ENCODE measurements around the gene TSPAN9. TPM values are rescaled to one million over a fixed set of nuclear protein-coding genes. Genes with fewer than 3 reads are reported as not detected.

The TSPAN9 gene
- total and polyA plus RNA-seq, 10 of the 15 experiments (the other 5 are each of a cell fraction or from before 2014, with no cell fraction given), result 0.03 to 1.0 (median 0.12) TPM; not detected in 5

DNA sequence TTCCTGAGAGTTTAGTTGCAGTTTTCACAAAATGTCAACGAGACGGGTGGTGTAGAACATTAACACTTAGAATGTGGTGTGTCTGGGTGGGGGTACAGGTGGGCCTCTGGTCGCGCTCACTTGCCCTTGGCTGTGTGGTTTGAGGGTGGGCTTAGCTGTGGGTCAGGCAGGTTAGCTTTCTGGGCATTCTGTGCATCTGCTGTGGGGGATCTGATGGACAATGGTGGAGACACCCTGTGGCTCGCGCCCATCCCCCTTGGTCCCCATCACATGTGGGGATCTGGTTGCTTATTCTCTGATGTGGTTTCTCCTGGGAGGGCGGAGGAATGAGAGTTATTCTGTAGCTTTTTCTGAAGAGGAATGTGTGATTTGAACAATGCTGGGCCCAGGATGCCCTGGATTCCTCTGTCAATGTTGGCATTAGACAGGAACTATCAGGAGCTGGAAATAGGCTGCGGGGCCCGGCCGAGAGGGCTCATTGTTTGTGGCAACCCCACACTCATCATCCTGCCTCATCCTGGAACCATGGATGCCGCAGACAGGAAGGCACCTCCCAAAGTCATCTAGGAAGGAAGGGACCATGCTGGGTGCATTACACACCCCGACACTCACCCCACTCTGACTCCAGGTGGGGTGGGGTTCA is 101.6 kb downstream of the TSPAN9 start:
- ChIA-PET POLR2A (no interaction called here), RAD21 (ENCODE audit: unreplicated experiment) (no interaction called here), SMC1A (ENCODE audit: uncharacterized antibody, unreplicated experiment) (no interaction called here), CTCF (interaction anchor here (1.4 kb wide), 1 partner anchor 43 kb away, joined by 3 read pairs; no protein-coding TSS in a partner anchor)
- H3K27ac ChIP-seq (ENCODE audit: control insufficient read depth, insufficient read depth), result no peak overlapping the region
- no peak for ATAC-seq
- TF ChIP-seq CHD4 (IDR thresholded peaks at IDR 0.05), result no peak
- TF ChIP-seq SIX5 (IDR thresholded peaks at IDR 0.05; ENCODE audit: low read depth, low read length, severe bottlenecking), result no peak
- TF ChIP-seq, protein P1, sequence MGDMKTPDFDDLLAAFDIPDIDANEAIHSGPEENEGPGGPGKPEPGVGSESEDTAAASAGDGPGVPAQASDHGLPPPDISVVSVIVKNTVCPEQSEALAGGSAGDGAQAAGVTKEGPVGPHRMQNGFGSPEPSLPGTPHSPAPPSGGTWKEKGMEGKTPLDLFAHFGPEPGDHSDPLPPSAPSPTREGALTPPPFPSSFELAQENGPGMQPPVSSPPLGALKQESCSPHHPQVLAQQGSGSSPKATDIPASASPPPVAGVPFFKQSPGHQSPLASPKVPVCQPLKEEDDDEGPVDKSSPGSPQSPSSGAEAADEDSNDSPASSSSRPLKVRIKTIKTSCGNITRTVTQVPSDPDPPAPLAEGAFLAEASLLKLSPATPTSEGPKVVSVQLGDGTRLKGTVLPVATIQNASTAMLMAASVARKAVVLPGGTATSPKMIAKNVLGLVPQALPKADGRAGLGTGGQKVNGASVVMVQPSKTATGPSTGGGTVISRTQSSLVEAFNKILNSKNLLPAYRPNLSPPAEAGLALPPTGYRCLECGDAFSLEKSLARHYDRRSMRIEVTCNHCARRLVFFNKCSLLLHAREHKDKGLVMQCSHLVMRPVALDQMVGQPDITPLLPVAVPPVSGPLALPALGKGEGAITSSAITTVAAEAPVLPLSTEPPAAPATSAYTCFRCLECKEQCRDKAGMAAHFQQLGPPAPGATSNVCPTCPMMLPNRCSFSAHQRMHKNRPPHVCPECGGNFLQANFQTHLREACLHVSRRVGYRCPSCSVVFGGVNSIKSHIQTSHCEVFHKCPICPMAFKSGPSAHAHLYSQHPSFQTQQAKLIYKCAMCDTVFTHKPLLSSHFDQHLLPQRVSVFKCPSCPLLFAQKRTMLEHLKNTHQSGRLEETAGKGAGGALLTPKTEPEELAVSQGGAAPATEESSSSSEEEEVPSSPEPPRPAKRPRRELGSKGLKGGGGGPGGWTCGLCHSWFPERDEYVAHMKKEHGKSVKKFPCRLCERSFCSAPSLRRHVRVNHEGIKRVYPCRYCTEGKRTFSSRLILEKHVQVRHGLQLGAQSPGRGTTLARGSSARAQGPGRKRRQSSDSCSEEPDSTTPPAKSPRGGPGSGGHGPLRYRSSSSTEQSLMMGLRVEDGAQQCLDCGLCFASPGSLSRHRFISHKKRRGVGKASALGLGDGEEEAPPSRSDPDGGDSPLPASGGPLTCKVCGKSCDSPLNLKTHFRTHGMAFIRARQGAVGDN (IDR thresholded peaks at IDR 0.05), result no peak
- TF ChIP-seq, protein P2, sequence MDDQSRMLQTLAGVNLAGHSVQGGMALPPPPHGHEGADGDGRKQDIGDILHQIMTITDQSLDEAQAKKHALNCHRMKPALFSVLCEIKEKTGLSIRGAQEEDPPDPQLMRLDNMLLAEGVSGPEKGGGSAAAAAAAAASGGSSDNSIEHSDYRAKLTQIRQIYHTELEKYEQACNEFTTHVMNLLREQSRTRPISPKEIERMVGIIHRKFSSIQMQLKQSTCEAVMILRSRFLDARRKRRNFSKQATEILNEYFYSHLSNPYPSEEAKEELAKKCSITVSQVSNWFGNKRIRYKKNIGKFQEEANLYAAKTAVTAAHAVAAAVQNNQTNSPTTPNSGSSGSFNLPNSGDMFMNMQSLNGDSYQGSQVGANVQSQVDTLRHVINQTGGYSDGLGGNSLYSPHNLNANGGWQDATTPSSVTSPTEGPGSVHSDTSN (IDR thresholded peaks at IDR 0.05; ENCODE audit: insufficient replicate concordance, low read depth, low read length), result no peak
- no peaks in the 10 kb centered on the region for H3K4me1 ChIP-seq (ENCODE audit: control insufficient read depth, insufficient read depth, low read length)
- intact Hi-C loops (cut with micrococcal nuclease; ENCODE audit: unreplicated experiment), result no loop called here
- H3K4me2 ChIP-seq (ENCODE audit: control insufficient read depth, insufficient read depth), result no peak overlapping the region
- H4K20me1 ChIP-seq (ENCODE audit: control insufficient read depth, insufficient read depth), result no peaks in the 10 kb centered on the region
- H3K36me3 ChIP-seq (ENCODE audit: control insufficient read depth in 2 of 2, insufficient read depth in 2 of 2, low read length in 1 of 2), result no peaks in the 10 kb centered on the region
- peaks cover 3 to 4% of the 10 kb centered on the region in 2 experiments; a peak in 3 of 4 replicates for H3K27me3 ChIP-seq (replicated peaks in 1 of 2; ENCODE audit: control insufficient read depth in 2 of 2, insufficient read depth in 2 of 2, low read length in 1 of 2)
- FAIRE-seq, result no peak
- 64% methylated on average over 12 of the region's 12 CpGs for WGBS (ENCODE audit: insufficient coverage, insufficient replicate concordance, low lambda C conversion rate, missing lambda C conversion rate)
- no peak for DNase-seq (ENCODE audit: low read depth, low spot score)
- no peak overlapping the region for H2AFZ ChIP-seq (ENCODE audit: control insufficient read depth, low read depth, low read length)
- no TSS peak for BruUV-seq (replicated peaks)
- in situ Hi-C loops (cut with MboI), result no loop called here
- no peaks in the 10 kb centered on the region for H3K9me3 ChIP-seq (replicated peaks; ENCODE audit: control insufficient read depth, insufficient read depth, low read length)
- H3K4me3 ChIP-seq, result no peak overlapping the region
- no peaks in the 10 kb centered on the region for H3K79me2 ChIP-seq (ENCODE audit: control insufficient read depth, insufficient read depth, low read length)
- no peak overlapping the region for H3K9ac ChIP-seq (ENCODE audit: control insufficient read depth, insufficient read depth, low read length)
